ENCODE data around the gene ARHGAP28. TPM values are rescaled to one million over a fixed set of nuclear protein-coding genes. Genes with fewer than 3 reads are reported as not detected.

ARHGAP28 gene
- total RNA-seq, 1 experiment from 2014 or later = 0.41 TPM

GRCh38 chr18:6949800-6950586 is 220.5 kb downstream of the ARHGAP28 start:
- no peaks in the 10 kb centered on the region for H3K9me3 ChIP-seq (ENCODE audit: control insufficient read depth, insufficient read depth, low read depth, low read length)
- H3K27me3 ChIP-seq (ENCODE audit: control insufficient read depth, insufficient read depth, low read length) = no peaks in the 10 kb centered on the region
- no peak overlapping the region for H3K4me3 ChIP-seq (ENCODE audit: low read depth in 2 of 2, low read length in 2 of 2)
- intact Hi-C loops (cut with micrococcal nuclease; ENCODE audit: unreplicated experiment) = no loop called here
- POLR2A ChIA-PET = no interaction called here
- CTCF ChIA-PET = no interaction called here
- no peaks in the 10 kb centered on the region for H3K4me1 ChIP-seq (ENCODE audit: control insufficient read depth, insufficient read depth, low read length)
- in situ Hi-C loops (cut with HindIII; ENCODE audit: low pct_unique_long_range_greater_than_20kb, low sequenced_read_pairs) = no loop called here
- ATAC-seq (no peak), DNase-seq (ENCODE audit: low read depth, low spot score) (no peak)
- no TSS peak for BruUV-seq (replicated peaks)
- H3K27ac ChIP-seq (ENCODE audit: low read length) = no peak overlapping the region
- TF ChIP-seq SIN3A (IDR thresholded peaks at IDR 0.05; ENCODE audit: borderline replicate concordance, insufficient read depth, low read depth, low read length) (no peak), POLR2AphosphoS5 (IDR thresholded peaks at IDR 0.05; ENCODE audit: low read depth, low read length) (no peak), TCF7L2 (IDR thresholded peaks at IDR 0.05; ENCODE audit: low read depth, low read length) (no peak), CTCF (IDR thresholded peaks at IDR 0.05) (no peak), REST (IDR thresholded peaks at IDR 0.05; ENCODE audit: insufficient read depth in 1 of 2, low read depth in 2 of 2, low read length in 1 of 2) (no peak)
- H3K36me3 ChIP-seq (ENCODE audit: control insufficient read depth, insufficient read depth, low read length) = no peaks in the 10 kb centered on the region

- TF ChIP-seq CTCF (IDR thresholded peaks at IDR 0.05) (no peak), POLR2AphosphoS5 (IDR thresholded peaks at IDR 0.05; ENCODE audit: low read depth, low read length) (no peak), REST (IDR thresholded peaks at IDR 0.05; ENCODE audit: insufficient read depth in 1 of 2, low read depth in 2 of 2, low read length in 1 of 2) (no peak), TCF7L2 (IDR thresholded peaks at IDR 0.05; ENCODE audit: low read depth, low read length) (no peak), SIN3A (IDR thresholded peaks at IDR 0.05; ENCODE audit: borderline replicate concordance, insufficient read depth, low read depth, low read length) (no peak)
- DNase-seq (ENCODE audit: low read depth, low spot score) = no peak
- POLR2A ChIA-PET = no interaction called here
- no TSS peak for BruUV-seq (replicated peaks)
- H3K27ac ChIP-seq (ENCODE audit: low read length) = no peak overlapping the region
- H3K4me1 ChIP-seq (ENCODE audit: control insufficient read depth, insufficient read depth, low read length) = no peaks in the 10 kb centered on the region
- intact Hi-C loops (cut with micrococcal nuclease; ENCODE audit: unreplicated experiment) (no loop called here), in situ Hi-C loops (cut with HindIII; ENCODE audit: low pct_unique_long_range_greater_than_20kb, low sequenced_read_pairs) (no loop called here)
- H3K9me3 ChIP-seq (ENCODE audit: control insufficient read depth, insufficient read depth, low read depth, low read length) = no peaks in the 10 kb centered on the region
- no peaks in the 10 kb centered on the region for H3K27me3 ChIP-seq (ENCODE audit: control insufficient read depth, insufficient read depth, low read length)
- H3K36me3 ChIP-seq (ENCODE audit: control insufficient read depth, insufficient read depth, low read length) = no peaks in the 10 kb centered on the region
- no peak for ATAC-seq
- no peak overlapping the region for H3K4me3 ChIP-seq (ENCODE audit: low read depth in 2 of 2, low read length in 2 of 2)
- CTCF ChIA-PET = no interaction called here
These were observed 221.1 kb downstream of the ARHGAP28 start for GRCh38 chr18:6950641-6951040.
